Measurements from ENCODE around the gene GPER1.

Gene GPER1

DNA sequence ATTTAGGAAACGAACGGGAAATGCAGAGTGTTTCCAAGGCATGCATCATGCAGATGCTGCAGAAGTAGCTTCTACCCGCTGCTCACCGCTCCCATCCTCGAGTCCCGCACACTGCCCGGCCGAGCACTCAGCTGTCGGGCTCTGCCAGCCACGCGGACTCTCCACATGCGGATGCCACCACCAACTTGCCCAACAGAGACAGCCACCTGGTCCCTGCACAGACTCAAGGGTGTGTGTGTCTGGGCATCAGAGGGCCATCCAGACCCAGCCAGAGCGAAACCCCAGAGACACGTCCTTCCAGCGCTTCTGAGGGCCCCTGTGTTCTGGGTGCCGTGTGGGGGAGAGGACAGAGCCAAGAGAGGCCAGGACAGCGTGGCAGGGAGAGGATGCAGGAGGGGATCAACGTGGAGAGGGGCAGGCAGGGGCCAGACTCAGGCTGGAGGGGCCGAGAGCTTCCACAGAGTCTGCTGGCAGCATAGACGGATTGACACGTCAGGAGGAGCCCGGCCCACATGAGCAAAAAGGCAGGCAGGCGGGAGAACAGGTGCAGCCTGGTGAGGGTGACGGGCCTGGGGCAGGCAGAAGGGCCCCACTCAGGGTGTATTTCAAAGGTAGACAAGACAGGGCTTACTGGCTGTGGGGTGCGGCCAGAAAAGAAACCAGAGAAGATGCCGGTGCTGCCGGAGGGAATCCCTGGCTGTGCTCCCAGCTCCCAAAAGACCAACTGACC lies 18.3 kb downstream of the GPER1 start:
- no peak overlapping the region for H3K27ac ChIP-seq
- TF ChIP-seq CTCF (conservative IDR thresholded peaks at IDR 0.05), result no peak

- no peak overlapping the region for H3K27ac ChIP-seq
- TF ChIP-seq CTCF (conservative IDR thresholded peaks at IDR 0.05), result no peak
Measured at GRCh38 chr7:1106793-1107421, 19.0 kb downstream of the GPER1 start.

DNA sequence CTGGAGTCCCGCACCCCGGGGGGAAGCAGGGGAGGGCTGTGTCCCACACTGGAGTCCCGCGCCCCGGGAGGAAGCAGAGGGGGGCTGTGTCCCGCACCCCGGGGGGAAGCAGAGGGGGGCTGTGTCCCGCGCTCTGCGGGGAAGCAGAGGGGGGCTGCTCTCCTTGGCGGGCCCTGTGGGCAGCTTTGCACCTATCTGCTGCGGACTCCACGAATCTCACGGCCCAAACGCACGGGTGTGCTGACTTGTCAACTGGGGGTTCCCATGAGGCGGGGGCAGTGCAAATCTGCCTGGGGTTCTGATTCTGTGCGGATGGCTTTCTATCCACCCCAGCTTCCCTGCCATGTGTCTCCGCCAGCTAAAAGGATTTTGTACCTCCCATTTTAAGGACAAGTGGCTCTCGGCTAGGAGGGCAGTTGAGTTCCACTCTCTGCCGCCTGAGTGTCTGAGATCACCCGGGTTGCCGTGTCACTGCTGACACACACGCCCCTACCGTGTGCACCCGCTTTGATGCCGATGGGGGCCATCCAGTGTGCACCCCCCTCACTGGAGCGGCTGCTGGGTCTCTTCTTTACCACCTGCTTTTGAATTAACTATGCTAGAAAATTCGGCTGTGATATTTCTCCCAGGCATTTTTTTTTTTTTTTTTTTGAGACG lies 20.5 kb downstream of the GPER1 start:
- no peak for TF ChIP-seq CTCF (conservative IDR thresholded peaks at IDR 0.05)

GRCh38 chr7:1109581-1110310 lies 21.8 kb downstream of the GPER1 start:
- H3K27ac ChIP-seq, result no peak overlapping the region
- TF ChIP-seq CTCF (conservative IDR thresholded peaks at IDR 0.05), result no peak

More for the DNA sequence above, 20.5 kb downstream of the GPER1 start:
- no peak overlapping the region for H3K27ac ChIP-seq

DNA sequence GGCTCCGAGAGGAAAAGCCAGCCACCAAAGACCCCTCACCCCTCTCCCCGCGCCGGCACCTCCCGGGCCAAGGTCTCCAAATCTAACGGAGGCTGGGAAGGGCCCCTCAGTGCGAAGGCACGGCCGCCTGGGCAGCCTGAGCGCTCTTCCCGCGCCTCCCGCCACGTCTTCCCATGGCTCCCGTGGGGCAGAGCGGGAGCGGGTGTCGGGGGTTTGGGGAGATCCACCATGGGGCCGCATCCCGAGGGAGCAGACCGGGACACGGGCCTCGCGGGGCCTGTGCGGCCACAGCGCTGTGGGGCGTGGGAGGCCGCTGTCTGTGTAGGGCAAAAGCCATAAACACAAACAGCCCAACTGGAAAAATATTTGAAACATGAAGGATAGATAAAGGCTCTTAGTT lies 22.4 kb downstream of the GPER1 start:
- no peak for TF ChIP-seq CTCF (conservative IDR thresholded peaks at IDR 0.05)
- no peak overlapping the region for H3K27ac ChIP-seq

GRCh38 chr7:1111156-1111555 lies 23.2 kb downstream of the GPER1 start:
- TF ChIP-seq CTCF (conservative IDR thresholded peaks at IDR 0.05), result no peak
- H3K27ac ChIP-seq, result no peak overlapping the region

DNA sequence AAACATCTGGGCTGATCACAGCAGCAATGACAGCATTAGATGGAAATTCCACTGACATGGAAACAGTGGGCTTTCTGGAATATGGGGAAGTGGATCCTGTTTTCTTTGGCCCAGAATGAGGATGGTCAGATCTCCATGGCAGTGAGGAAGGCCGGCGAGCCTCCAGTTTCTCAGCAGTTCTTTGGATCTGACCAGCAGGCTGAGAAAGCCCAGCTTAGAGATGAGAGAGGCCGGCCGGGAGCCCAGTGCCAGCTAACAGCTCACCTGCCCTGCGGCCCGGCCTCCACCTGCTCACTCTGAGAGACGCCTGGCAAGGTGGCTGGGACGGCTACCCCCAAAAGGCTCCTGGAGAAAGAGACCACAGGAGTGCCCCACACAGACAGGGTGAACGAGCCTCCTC lies 24.2 kb downstream of the GPER1 start:
- no peak overlapping the region for H3K27ac ChIP-seq
- TF ChIP-seq CTCF (conservative IDR thresholded peaks at IDR 0.05), result no peak

Data from VCaP (cell line).